Natural killer cell (primary cell): ENCODE data around the gene TMX1. TPM values are rescaled to one million over a fixed set of nuclear protein-coding genes. Genes with fewer than 3 reads are reported as not detected.

Source experiments
- ATAC-seq, 3 donors: fragments of 150-1000 bp in 2 of 3; fragments of 200-7000 bp in 1 of 3; cut with Tn5 transposase; 1 replicate in 1 of 3; 2 replicates in 2 of 3; pipeline ENCODE4 v1.10.0; 2021; ENCODE audit warnings: mild to moderate bottlenecking in 2 of 3, moderate library complexity in 2 of 3
- DNase-seq, 2 donors: peaks; one replicate each; pipeline versions ENCODE4 v3.0.0 to v3.0.0-alpha.2; 2013 to 2021; ENCODE audit warnings: mixed read lengths in 1 of 2
- H3K27ac ChIP-seq: one replicate; pipeline ENCODE4 v1.5.1; 2013; ENCODE audit warnings: mild to moderate bottlenecking, low read length
- H3K27me3 ChIP-seq: one replicate; pipeline ENCODE4 v1.6.1; 2013; ENCODE audit warnings: low read length; ENCODE audit not compliant: control insufficient read depth, insufficient read depth
- H3K36me3 ChIP-seq: one replicate; pipeline ENCODE4 v1.6.1; 2013; ENCODE audit warnings: low read length; ENCODE audit not compliant: control insufficient read depth, insufficient read depth
- H3K4me1 ChIP-seq: one replicate; pipeline ENCODE4 v1.6.1; 2013; ENCODE audit warnings: low read length; ENCODE audit not compliant: control insufficient read depth, insufficient read depth
- H3K4me3 ChIP-seq: one replicate; pipeline ENCODE4 v1.5.1; 2013; ENCODE audit warnings: low read length
- H3K9me3 ChIP-seq: one replicate; pipeline ENCODE4 v1.6.1; 2013; ENCODE audit warnings: low read length; ENCODE audit not compliant: control insufficient read depth, insufficient read depth
- H3K27ac Mint-ChIP-seq, 2 donors: one replicate each; pipeline ENCODE4 v1.8.0; 2022; ENCODE audit warnings: mild to moderate bottlenecking in 2 of 2, mixed read lengths in 2 of 2, moderate library complexity in 1 of 2
- H3K27me3 Mint-ChIP-seq, 2 donors: one replicate each; pipeline ENCODE4 v1.8.0; 2022; ENCODE audit warnings: low read depth in 2 of 2, mixed read lengths in 2 of 2
- H3K36me3 Mint-ChIP-seq: one replicate; pipeline ENCODE4 v1.8.0; 2022; ENCODE audit warnings: mixed read lengths
- H3K4me1 Mint-ChIP-seq, 2 donors: one replicate each; pipeline ENCODE4 v1.8.0; 2022; ENCODE audit warnings: mixed read lengths in 2 of 2
- H3K4me3 Mint-ChIP-seq: one replicate; pipeline ENCODE4 v1.8.0; 2022; ENCODE audit warnings: mild to moderate bottlenecking, moderate library complexity, mixed read lengths
- H3K9me3 Mint-ChIP-seq, 2 donors: one replicate each; pipeline ENCODE4 v1.8.0; 2022; ENCODE audit warnings: mixed read lengths in 2 of 2
- WGBS: methylation state at CpG from one replicate; pipeline ENCODE4 v1.1.7; 2013; ENCODE audit warnings: missing lambda C conversion rate; ENCODE audit not compliant: insufficient coverage; 5-methylcytosine and 5-hydroxymethylcytosine counted together
- intact Hi-C: fragments of 100-400 bp; cut with micrococcal nuclease; formaldehyde crosslinking; loops from one replicate; pipeline ENCODE4 v1.14.2; 2022
- total RNA-seq, 4 donors: library from RNA; stranded (reverse); fragments of 120-200 nt in 1 of 4; gene quantifications; one replicate each; pipeline versions ENCODE4 v1.2.3 to v1.2.4, GENCODE V29; 2013 to 2022
- TF ChIP-seq, protein P1 (sequence below): fragments of 200-600 bp; IDR thresholded peaks from one replicate; pipeline ENCODE4 v1.8.0; 2022; ENCODE audit warnings: antibody characterized with exemption

Gene TMX1
- total RNA-seq, 3 donors from 2014 or later (not counting 1 experiment from before 2014, with no cell fraction given) = 17.4 to 27.4 (median 25.8) TPM

GRCh38 chr14:51284241-51284640 is 44.2 kb downstream of the TMX1 start:
- H3K4me1 Mint-ChIP-seq = no peaks in the 10 kb centered on the region
- H3K27me3 Mint-ChIP-seq = no peaks in the 10 kb centered on the region
- Histone ChIP-seq H3K9me3 (no peaks in the 10 kb centered on the region), H3K36me3 (no peaks in the 10 kb centered on the region), H3K4me1 (no peaks in the 10 kb centered on the region), H3K27me3 (no peaks in the 10 kb centered on the region), H3K27ac (no peak overlapping the region), H3K4me3 (no peak overlapping the region)
- ATAC-seq (no peak), DNase-seq (no peak)
- no peak overlapping the region for H3K27ac Mint-ChIP-seq
- TF ChIP-seq, protein P1, sequence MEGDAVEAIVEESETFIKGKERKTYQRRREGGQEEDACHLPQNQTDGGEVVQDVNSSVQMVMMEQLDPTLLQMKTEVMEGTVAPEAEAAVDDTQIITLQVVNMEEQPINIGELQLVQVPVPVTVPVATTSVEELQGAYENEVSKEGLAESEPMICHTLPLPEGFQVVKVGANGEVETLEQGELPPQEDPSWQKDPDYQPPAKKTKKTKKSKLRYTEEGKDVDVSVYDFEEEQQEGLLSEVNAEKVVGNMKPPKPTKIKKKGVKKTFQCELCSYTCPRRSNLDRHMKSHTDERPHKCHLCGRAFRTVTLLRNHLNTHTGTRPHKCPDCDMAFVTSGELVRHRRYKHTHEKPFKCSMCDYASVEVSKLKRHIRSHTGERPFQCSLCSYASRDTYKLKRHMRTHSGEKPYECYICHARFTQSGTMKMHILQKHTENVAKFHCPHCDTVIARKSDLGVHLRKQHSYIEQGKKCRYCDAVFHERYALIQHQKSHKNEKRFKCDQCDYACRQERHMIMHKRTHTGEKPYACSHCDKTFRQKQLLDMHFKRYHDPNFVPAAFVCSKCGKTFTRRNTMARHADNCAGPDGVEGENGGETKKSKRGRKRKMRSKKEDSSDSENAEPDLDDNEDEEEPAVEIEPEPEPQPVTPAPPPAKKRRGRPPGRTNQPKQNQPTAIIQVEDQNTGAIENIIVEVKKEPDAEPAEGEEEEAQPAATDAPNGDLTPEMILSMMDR = no peak
- intact Hi-C loops = loop anchor here (5.0 kb wide), 1 partner anchor 693 kb away; no protein-coding TSS in a partner anchor
- H3K36me3 Mint-ChIP-seq = no peaks in the 10 kb centered on the region
- H3K9me3 Mint-ChIP-seq = no peaks in the 10 kb centered on the region
- no peak overlapping the region for H3K4me3 Mint-ChIP-seq

DNA sequence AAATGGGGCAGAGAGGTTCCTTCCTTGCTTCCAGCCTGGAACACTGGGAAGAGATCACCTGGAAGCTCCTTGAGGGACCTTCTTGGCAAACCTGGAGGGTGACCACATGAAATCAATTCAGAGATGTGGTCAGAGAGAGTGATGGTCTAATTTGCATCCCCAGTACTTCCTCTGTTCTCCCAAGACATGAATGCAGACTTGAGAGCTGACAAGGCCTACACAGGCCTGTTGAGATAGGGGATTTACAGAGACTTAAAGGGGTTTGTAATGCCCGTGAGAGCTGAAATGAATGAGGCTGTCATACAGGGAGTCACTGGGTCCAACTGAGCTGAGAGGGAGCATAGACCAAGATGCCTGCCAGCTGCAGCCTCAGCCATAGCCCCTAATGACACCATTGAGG is 45.1 kb downstream of the TMX1 start:
- DNase-seq (no peak), ATAC-seq (no peak)
- H3K4me1 ChIP-seq = no peaks in the 10 kb centered on the region
- intact Hi-C loops = no loop called here
- no peaks in the 10 kb centered on the region for H3K9me3 Mint-ChIP-seq
- no peak overlapping the region for H3K27ac Mint-ChIP-seq
- no peaks in the 10 kb centered on the region for H3K27me3 Mint-ChIP-seq
- no peaks in the 10 kb centered on the region for H3K4me1 Mint-ChIP-seq
- H3K27ac ChIP-seq = no peak overlapping the region
- H3K9me3 ChIP-seq = no peaks in the 10 kb centered on the region
- H3K36me3 Mint-ChIP-seq = no peaks in the 10 kb centered on the region
- TF ChIP-seq, protein P1 = no peak
- H3K27me3 ChIP-seq = no peaks in the 10 kb centered on the region
- H3K4me3 Mint-ChIP-seq = no peak overlapping the region
- no peak overlapping the region for H3K4me3 ChIP-seq
- WGBS = 73% methylated on average over 1 of the region's 1 CpG
- H3K36me3 ChIP-seq = no peaks in the 10 kb centered on the region

DNA sequence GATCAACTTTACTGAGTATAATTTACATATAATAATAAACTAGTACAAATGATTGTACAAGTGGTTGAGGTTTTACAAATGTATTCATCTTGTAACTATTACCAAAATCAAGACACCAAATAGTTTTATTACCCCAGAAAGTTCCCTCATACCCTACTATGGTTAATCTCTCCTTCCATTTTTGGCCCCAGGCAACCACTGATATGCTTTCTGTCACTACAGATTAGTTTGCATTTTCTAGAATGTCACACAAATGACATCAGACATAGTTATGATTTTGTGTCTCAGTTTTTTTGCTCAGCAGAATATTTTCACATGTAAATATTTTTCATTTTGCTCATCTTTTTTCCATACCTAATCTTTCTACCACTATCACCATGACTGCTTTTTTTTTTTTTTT is 49.1 kb downstream of the TMX1 start:
- H3K4me1 Mint-ChIP-seq = no peaks in the 10 kb centered on the region
- DNase-seq (no peak), ATAC-seq (no peak)
- H3K9me3 Mint-ChIP-seq = no peaks in the 10 kb centered on the region
- intact Hi-C loops = no loop called here
- Histone ChIP-seq H3K9me3 (no peaks in the 10 kb centered on the region), H3K27ac (no peak overlapping the region), H3K36me3 (no peaks in the 10 kb centered on the region), H3K4me1 (no peaks in the 10 kb centered on the region), H3K27me3 (no peaks in the 10 kb centered on the region), H3K4me3 (no peak overlapping the region)
- TF ChIP-seq, protein P1 = no peak
- no peaks in the 10 kb centered on the region for H3K36me3 Mint-ChIP-seq
- H3K27me3 Mint-ChIP-seq = peaks cover 0 to 3% of the 10 kb centered on the region in 2 donors
- H3K27ac Mint-ChIP-seq = no peak overlapping the region
- no peak overlapping the region for H3K4me3 Mint-ChIP-seq

- WGBS = no CpG with 5 or more reads among the region's 1 CpG
- TF ChIP-seq, protein P1 = no peak
- H3K27me3 ChIP-seq = no peaks in the 10 kb centered on the region
Measured at GRCh38 chr14:51290132-51290531, 50.1 kb downstream of the TMX1 start.

More at GRCh38 chr14:51290132-51290531, 50.1 kb downstream of the TMX1 start:
- no peak overlapping the region for H3K27ac ChIP-seq
- Mint-ChIP-seq H3K27me3 (peaks cover 0 to 3% of the 10 kb centered on the region in 2 donors), H3K9me3 (no peaks in the 10 kb centered on the region), H3K36me3 (no peaks in the 10 kb centered on the region), H3K27ac (no peak overlapping the region), H3K4me3 (no peak overlapping the region), H3K4me1 (no peaks in the 10 kb centered on the region)
- H3K4me3 ChIP-seq = no peak overlapping the region
- H3K4me1 ChIP-seq = no peaks in the 10 kb centered on the region
- H3K36me3 ChIP-seq = no peaks in the 10 kb centered on the region
- intact Hi-C loops = no loop called here
- ATAC-seq (no peak), DNase-seq (no peak)
- H3K9me3 ChIP-seq = no peaks in the 10 kb centered on the region
